Uterus (tissue), 2 donors: ENCODE measurements around the gene PSTK.

ENCODE experiments used
- POLR2A ChIP-seq, 2 donors: fragments of 450-650 bp; IDR thresholded peaks; one replicate each; pipeline ENCODE4 v1.6.1; 2016; ENCODE audit warnings: antibody characterized with exemption in 2 of 2, mild to moderate bottlenecking in 1 of 2, moderate library complexity in 1 of 2
- TF ChIP-seq, protein P1 (sequence below), 4 experiments: fragments of 200-600 bp in 2 of 4; fragments of 450-650 bp in 2 of 4; sonication (generic) in 2 of 4; IDR thresholded peaks; one replicate each; pipeline ENCODE4 v1.5.1; 2016 to 2019; ENCODE audit warnings: antibody characterized with exemption in 4 of 4, mild to moderate bottlenecking in 2 of 4, moderate library complexity in 1 of 4

DNA sequence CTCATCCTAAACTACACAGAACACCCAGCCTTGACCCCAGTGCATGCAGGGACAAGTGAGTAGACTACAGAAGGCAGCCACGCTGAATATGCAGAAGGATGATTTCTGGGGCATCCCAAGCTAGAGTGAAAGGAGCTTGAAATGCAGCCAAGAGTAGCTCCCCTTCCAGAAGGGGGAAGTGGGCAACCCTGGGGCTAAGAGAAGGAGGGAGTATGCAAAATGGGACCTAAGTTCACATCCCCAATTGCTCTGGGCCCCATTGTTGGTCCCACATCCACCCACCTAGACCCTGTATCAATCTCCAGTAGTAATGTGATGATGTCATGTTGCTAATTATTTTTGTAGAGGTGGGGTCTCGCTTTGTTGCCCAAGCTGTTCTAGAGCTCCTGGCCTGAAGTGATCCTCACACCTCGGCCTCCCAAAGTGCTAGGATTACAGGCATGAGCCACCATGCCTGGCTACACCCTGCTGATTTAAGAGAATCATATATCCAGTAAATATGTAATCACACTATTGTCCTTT lies 5.6 kb upstream of the PSTK start:
- TF ChIP-seq, protein P1, sequence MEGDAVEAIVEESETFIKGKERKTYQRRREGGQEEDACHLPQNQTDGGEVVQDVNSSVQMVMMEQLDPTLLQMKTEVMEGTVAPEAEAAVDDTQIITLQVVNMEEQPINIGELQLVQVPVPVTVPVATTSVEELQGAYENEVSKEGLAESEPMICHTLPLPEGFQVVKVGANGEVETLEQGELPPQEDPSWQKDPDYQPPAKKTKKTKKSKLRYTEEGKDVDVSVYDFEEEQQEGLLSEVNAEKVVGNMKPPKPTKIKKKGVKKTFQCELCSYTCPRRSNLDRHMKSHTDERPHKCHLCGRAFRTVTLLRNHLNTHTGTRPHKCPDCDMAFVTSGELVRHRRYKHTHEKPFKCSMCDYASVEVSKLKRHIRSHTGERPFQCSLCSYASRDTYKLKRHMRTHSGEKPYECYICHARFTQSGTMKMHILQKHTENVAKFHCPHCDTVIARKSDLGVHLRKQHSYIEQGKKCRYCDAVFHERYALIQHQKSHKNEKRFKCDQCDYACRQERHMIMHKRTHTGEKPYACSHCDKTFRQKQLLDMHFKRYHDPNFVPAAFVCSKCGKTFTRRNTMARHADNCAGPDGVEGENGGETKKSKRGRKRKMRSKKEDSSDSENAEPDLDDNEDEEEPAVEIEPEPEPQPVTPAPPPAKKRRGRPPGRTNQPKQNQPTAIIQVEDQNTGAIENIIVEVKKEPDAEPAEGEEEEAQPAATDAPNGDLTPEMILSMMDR (IDR thresholded peaks at IDR 0.05): no peak
- no peak for TF ChIP-seq POLR2A (IDR thresholded peaks at IDR 0.05)
